Tibial nerve (tissue), 4 donors: ENCODE results near the gene DLGAP4.

Source experiments
- CTCF ChIP-seq, 5 experiments: fragments of 200-600 bp in 3 of 5; fragments of 450-650 bp in 2 of 5; sonication (generic) in 3 of 5; IDR thresholded peaks; one replicate each; pipeline ENCODE4 v1.5.1; 2016 to 2019; ENCODE audit warnings: antibody characterized with exemption in 5 of 5, mild to moderate bottlenecking in 3 of 5, moderate library complexity in 2 of 5
- EP300 ChIP-seq, 2 donors: sonication (generic); formaldehyde crosslinking; IDR thresholded peaks; one replicate each; pipeline ENCODE4 v1.6.1; 2017; ENCODE audit warnings: antibody characterized with exemption in 2 of 2, mild to moderate bottlenecking in 1 of 2
- POLR2A ChIP-seq, 2 donors: fragments of 450-650 bp; IDR thresholded peaks; one replicate each; pipeline ENCODE4 v1.6.1; 2017; ENCODE audit warnings: antibody characterized with exemption in 2 of 2, mild to moderate bottlenecking in 2 of 2, moderate library complexity in 2 of 2

GRCh38 chr20:36349384-36350170, 43.4 kb downstream of the DLGAP4 start:
- TF ChIP-seq CTCF (IDR thresholded peaks at IDR 0.05) = no peak
- TF ChIP-seq POLR2A (IDR thresholded peaks at IDR 0.05) = no peak
- no peak for TF ChIP-seq EP300 (IDR thresholded peaks at IDR 0.05)
